HCT116 (cell line): Measurements from ENCODE around the gene POLR2C. TPM values are rescaled to one million over a fixed set of nuclear protein-coding genes. Genes with fewer than 3 reads are reported as not detected.

Experiments used
- ATAC-seq: fragments of 200-7000 bp; cut with Tn5 transposase; 2 replicates; pipeline ENCODE4 v1.9.1; 2020; ENCODE audit warnings: mild to moderate bottlenecking, moderate library complexity
- BruUV-seq: library from RNA; stranded (reverse); fragments of 400-500 nt; replicated peaks from 2 replicates; lab custom pipeline; 2021; lab: Mats Ljungman, UMichigan
- CTCF ChIA-PET: fragments of 300-600 bp; sonication (Branson Sonifier 250); formaldehyde crosslinking; loops from one replicate; lab custom pipeline; 2021; ENCODE audit warnings: antibody characterized with exemption; lab: Charles Lee
- POLR2A ChIA-PET: fragments of 300-600, 350-600 bp; sonication (Branson Sonifier 250); formaldehyde crosslinking; loops from one replicate; lab custom pipeline; 2021; ENCODE audit warnings: antibody characterized with exemption; lab: Charles Lee
- RAD21 ChIA-PET, 2 experiments: fragments of 300-600 bp; sonication (Branson Sonifier 250); formaldehyde crosslinking; loops; one replicate each; lab custom pipeline; 2023; ENCODE audit warnings: low total read pairs in 2 of 2; ENCODE audit not compliant: uncharacterized antibody in 2 of 2, unreplicated experiment in 2 of 2, low non-redundant PET in 1 of 2; lab: Charles Lee
- DNase-seq: peaks from one replicate; pipeline ENCODE4 v3.0.0-alpha.2; 2010; ENCODE audit warnings: low read depth, low spot score
- H2AFZ ChIP-seq: fragments of 200-600 bp; shearing (Covaris generic), sonication (generic); 2 replicates; pipeline ENCODE4 v1.6.1; 2017; ENCODE audit warnings: low read depth, mixed run types, mixed read lengths, antibody characterized with exemption, low read length; ENCODE audit not compliant: poor library complexity, severe bottlenecking
- H3K27ac ChIP-seq: 2 replicates; pipeline ENCODE4 v1.5.1; 2012; ENCODE audit warnings: low read depth, low read length
- H3K27me3 ChIP-seq: fragments of 200-600 bp; sonication (generic); 2 replicates; pipeline ENCODE4 v1.6.1; 2016; ENCODE audit warnings: mixed run types, low read length, mixed read lengths; ENCODE audit not compliant: insufficient read depth
- H3K36me3 ChIP-seq, 2 experiments: fragments of 200-500 bp in 1 of 2; fragments of 200-600 bp in 1 of 2; sonication (Bioruptor generic) in 1 of 2; sonication (generic) in 1 of 2; 2 replicates each; pipeline versions ENCODE4 v1.5.1 to v1.6.1; 2014 to 2016; ENCODE audit warnings: low read length in 2 of 2, inconsistent platforms in 1 of 2, mixed read lengths in 1 of 2, mixed run types in 1 of 2; ENCODE audit not compliant: insufficient read depth in 2 of 2, control insufficient read depth in 1 of 2
- H3K4me1 ChIP-seq, 2 experiments: fragments of 200-600 bp in 1 of 2; sonication (generic) in 1 of 2; 2 replicates each; pipeline versions ENCODE4 v1.5.1 to v1.6.1; 2012 to 2017; ENCODE audit warnings: low read length in 2 of 2, inconsistent platforms in 1 of 2, mild to moderate bottlenecking in 1 of 2, mixed read lengths in 1 of 2, mixed run types in 1 of 2, moderate library complexity in 1 of 2; ENCODE audit not compliant: insufficient read depth in 2 of 2, control insufficient read depth in 1 of 2
- H3K4me2 ChIP-seq: fragments of 200-600 bp; sonication (generic); 2 replicates; pipeline ENCODE4 v1.6.1; 2017; ENCODE audit warnings: mixed run types, low read length, mixed read lengths
- H3K4me3 ChIP-seq, 2 experiments: fragments of 200-600 bp in 1 of 2; sonication (generic) in 1 of 2; replicated peaks in 1 of 2; 2 replicates each; pipeline ENCODE4 v1.5.1; 2011 to 2016; ENCODE audit warnings: low read length in 2 of 2, control low read depth in 1 of 2, low read depth in 1 of 2, mild to moderate bottlenecking in 1 of 2, mixed read lengths in 1 of 2, mixed run types in 1 of 2
- H3K79me2 ChIP-seq: fragments of 200-600 bp; sonication (generic); 2 replicates; pipeline ENCODE4 v1.6.1; 2017; ENCODE audit warnings: mild to moderate bottlenecking, mixed run types, low read length, moderate library complexity, mixed read lengths; ENCODE audit not compliant: insufficient read depth
- H3K9ac ChIP-seq: fragments of 200-600 bp; sonication (generic); 2 replicates; pipeline ENCODE4 v1.6.1; 2016; ENCODE audit warnings: low read length, mixed read lengths
- H3K9me2 ChIP-seq: fragments of 200-600 bp; sonication (generic), shearing (Covaris generic); 2 replicates; pipeline ENCODE4 v1.6.1; 2017; ENCODE audit warnings: mixed run types, mild to moderate bottlenecking, moderate library complexity; ENCODE audit not compliant: insufficient read depth
- H3K9me3 ChIP-seq, 2 experiments: fragments of 200-500 bp in 1 of 2; fragments of 200-600 bp in 1 of 2; sonication (Bioruptor generic) in 1 of 2; sonication (generic) in 1 of 2; 2 replicates each; pipeline ENCODE4 v1.6.1; 2014 to 2017; ENCODE audit warnings: low read length in 2 of 2, mixed read lengths in 2 of 2, inconsistent platforms in 1 of 2, low read depth in 1 of 2, mild to moderate bottlenecking in 1 of 2, mixed run types in 1 of 2, moderate library complexity in 1 of 2; ENCODE audit not compliant: control insufficient read depth in 1 of 2, insufficient read depth in 1 of 2
- H4K20me1 ChIP-seq: fragments of 200-600 bp; sonication (generic), shearing (Covaris generic); 2 replicates; pipeline ENCODE4 v1.6.1; 2017; ENCODE audit warnings: mixed run types, mild to moderate bottlenecking, moderate library complexity; ENCODE audit not compliant: insufficient read depth
- ATF3 ChIP-seq: IDR thresholded peaks from 2 replicates; pipeline ENCODE4 v1.6.1; 2012
- CBX3 ChIP-seq: IDR thresholded peaks from 2 replicates; pipeline ENCODE4 v1.6.1; 2012; ENCODE audit warnings: low read depth
- EGR1 ChIP-seq: IDR thresholded peaks from 2 replicates; pipeline ENCODE4 v1.6.1; 2012; ENCODE audit warnings: low read depth
- EZH2 ChIP-seq: fragments of 200-600 bp; sonication (generic); IDR thresholded peaks from 2 replicates; pipeline ENCODE4 v1.6.1; 2017; ENCODE audit warnings: antibody characterized with exemption, mixed run types
- EZH2phosphoT487 ChIP-seq: fragments of 200-600 bp; IDR thresholded peaks from 2 replicates; pipeline ENCODE4 v1.6.1; 2018; ENCODE audit warnings: antibody characterized with exemption, borderline replicate concordance
- FOSL1 ChIP-seq: IDR thresholded peaks from 2 replicates; pipeline ENCODE4 v1.6.1; 2012; ENCODE audit warnings: low read depth
- JUND ChIP-seq: IDR thresholded peaks from 2 replicates; pipeline ENCODE4 v1.6.1; 2012
- REST ChIP-seq: IDR thresholded peaks from 2 replicates; pipeline ENCODE4 v1.6.1; 2012; ENCODE audit warnings: low read depth
- SIN3A ChIP-seq: IDR thresholded peaks from 2 replicates; pipeline ENCODE4 v1.6.1; 2012; ENCODE audit warnings: low read depth
- SP1 ChIP-seq: IDR thresholded peaks from 2 replicates; pipeline ENCODE4 v1.6.1; 2012; ENCODE audit warnings: low read depth
- SRF ChIP-seq: IDR thresholded peaks from 2 replicates; pipeline ENCODE4 v1.6.1; 2012; ENCODE audit warnings: low read depth
- TCF7L2 ChIP-seq: IDR thresholded peaks from 2 replicates; pipeline ENCODE4 v1.7.0; 2011; ENCODE audit warnings: borderline replicate concordance, inconsistent platforms; ENCODE audit not compliant: insufficient read depth, insufficient read length; ENCODE audit errors: extremely low read depth
- ZNF274 ChIP-seq: fragments of 200-500 bp; sonication (Bioruptor generic); IDR thresholded peaks from 2 replicates; pipeline ENCODE4 v1.6.1; 2014; ENCODE audit warnings: mild to moderate bottlenecking, low read depth, low read length, inconsistent platforms
- intact Hi-C: fragments of 100-400 bp; cut with micrococcal nuclease; formaldehyde crosslinking; loops from 2 replicates; pipeline ENCODE4 v1.10.0; 2022
- total RNA-seq: library from RNA; stranded (reverse); gene quantifications from one replicate; pipeline ENCODE4 v1.2.1, GENCODE V29; 2021; ENCODE audit not compliant: unreplicated experiment

Gene POLR2C
- total RNA-seq, 1 experiment from 2014 or later, result 74.4 TPM

GRCh38 chr16:57476546-57477410, 14.3 kb downstream of the POLR2C start:
- Histone ChIP-seq H3K4me1 (peaks cover 19 to 31% of the 10 kb centered on the region in 2 experiments; a peak in 3 of 4 replicates), H3K79me2 (no peaks in the 10 kb centered on the region), H2AFZ (no peak overlapping the region), H3K4me2 (0 out of 2 replicates have a peak overlapping the region, but pooled peaks have one; percentile 48), H4K20me1 (no peaks in the 10 kb centered on the region), H3K4me3 (no peak overlapping the region), H3K36me3 (peaks cover 0 to 10% of the 10 kb centered on the region in 2 experiments; a peak in 2 of 4 replicates), H3K27ac (peak overlapping the region; percentile 14; the same call in 1 of the 2 replicates), H3K27me3 (no peaks in the 10 kb centered on the region), H3K9me3 (no peaks in the 10 kb centered on the region), H3K9ac (no peak overlapping the region; the same call in 1 of the 2 replicates), H3K9me2 (no peaks in the 10 kb centered on the region)
- ChIA-PET RAD21 (no interaction called here), POLR2A (interaction anchor here (0.6 kb wide), 1 partner anchor 247 kb away, joined by 3 read pairs; no protein-coding TSS in a partner anchor), CTCF (interaction anchor here (1.6 kb wide), 1 partner anchor 15 kb away, joined by 10 read pairs; the partner anchor contains the start of gene POLR2C)
- BruUV-seq, result no TSS peak
- ATAC-seq (no peak), DNase-seq (no peak)
- TF ChIP-seq JUND, result no peak
- no peak for TF ChIP-seq REST
- no peak for TF ChIP-seq EGR1
- no peak for TF ChIP-seq FOSL1
- TF ChIP-seq EZH2phosphoT487, result no peak
- no peak for TF ChIP-seq SP1
- no peak for TF ChIP-seq SIN3A
- no peak for TF ChIP-seq TCF7L2
- TF ChIP-seq SRF, result no peak
- TF ChIP-seq ATF3, result no peak
- no peak for TF ChIP-seq ZNF274
- no peak for TF ChIP-seq CBX3
- TF ChIP-seq EZH2, result no peak
- intact Hi-C loops, result loop anchor here (1.0 kb wide), 1 partner anchor 43 kb away; no protein-coding TSS in a partner anchor
